Gastrocnemius medialis (tissue), 4 donors: ENCODE data around the gene GRIK3. TPM values are rescaled to one million over a fixed set of nuclear protein-coding genes. Genes with fewer than 3 reads are reported as not detected.

Source experiments
- ATAC-seq, 2 donors: fragments of 150-250 bp; one replicate each; pipeline ENCODE4 v1.9.1; 2016
- DNase-seq, 2 donors: peaks; one replicate each; pipeline ENCODE4 v3.0.0-alpha.2; 2019
- H3K27ac ChIP-seq, 4 donors: fragments of 200-600 bp; sonication (generic); 1 replicate in 1 of 4; 2 replicates in 3 of 4; pipeline ENCODE4 v1.5.1; 2016 to 2018; ENCODE audit warnings: mild to moderate bottlenecking in 2 of 4, moderate library complexity in 1 of 4
- H3K27me3 ChIP-seq, 3 donors: fragments of 200-600 bp; sonication (generic) in 2 of 3; 1 replicate in 1 of 3; 2 replicates in 2 of 3; pipeline versions ENCODE4 v1.5.1 to v1.6.0; 2016 to 2019; ENCODE audit warnings: mild to moderate bottlenecking in 1 of 3, moderate library complexity in 1 of 3
- H3K36me3 ChIP-seq, 2 donors: fragments of 200-600 bp; sonication (generic) in 1 of 2; one replicate each; pipeline ENCODE4 v1.5.1; 2017 to 2018
- H3K4me1 ChIP-seq, 2 donors: fragments of 200-600 bp; sonication (generic) in 1 of 2; one replicate each; pipeline ENCODE4 v1.5.1; 2016 to 2017; ENCODE audit warnings: mild to moderate bottlenecking in 2 of 2
- H3K4me3 ChIP-seq, 4 donors: fragments of 200-600 bp; sonication (generic) in 3 of 4; 1 replicate in 1 of 4; 2 replicates in 3 of 4; pipeline ENCODE4 v1.5.1; 2016 to 2019; ENCODE audit warnings: mild to moderate bottlenecking in 2 of 4
- H3K9me3 ChIP-seq, 3 donors: fragments of 200-600 bp; sonication (generic) in 2 of 3; 1 replicate in 1 of 3; 2 replicates in 2 of 3; pipeline ENCODE4 v1.5.1; 2016 to 2019
- CTCF ChIP-seq, 5 experiments: fragments of 450-650 bp in 3 of 5; fragments of 200-600 bp in 2 of 5; sonication (generic) in 2 of 5; IDR thresholded peaks in 4 of 5; conservative IDR thresholded peaks in 1 of 5; 1 replicate in 4 of 5; 2 replicates in 1 of 5; pipeline ENCODE4 v1.5.1; 2016 to 2019; ENCODE audit warnings: antibody characterized with exemption in 5 of 5, mild to moderate bottlenecking in 3 of 5, moderate library complexity in 3 of 5
- POLR2A ChIP-seq, 2 donors: fragments of 450-650 bp; IDR thresholded peaks; one replicate each; pipeline ENCODE4 v1.6.1; 2017; ENCODE audit warnings: antibody characterized with exemption in 2 of 2, mild to moderate bottlenecking in 2 of 2, moderate library complexity in 2 of 2
- in situ Hi-C, 4 donors: fragments of 200-750 bp; cut with MboI; loops; one replicate each; pipeline versions ENCODE4 v1.15.0 to v1.8.0; 2017; ENCODE audit warnings: low sequenced_read_pairs in 4 of 4
- intact Hi-C: fragments of 100-400 bp; cut with DNase I; formaldehyde crosslinking; loops from one replicate; pipeline ENCODE4 v1.15.1; 2023; ENCODE audit warnings: low total_unique reads
- total RNA-seq, 4 donors: library from RNA; depleted of rRNA; stranded (reverse); fragments of >200 nt; gene quantifications; one replicate each; pipeline versions ENCODE4 v1.1.0 to v1.2.3, GENCODE V29; 2016

The GRIK3 gene
- total RNA-seq, 4 donors from 2014 or later, result 0.13 to 0.22 (median 0.13) TPM; not detected in 1

GRCh38 chr1:36922593-36923426 is 111.5 kb downstream of the GRIK3 start:
- H3K4me1 ChIP-seq, result no peaks in the 10 kb centered on the region
- H3K4me3 ChIP-seq, result no peak overlapping the region
- H3K9me3 ChIP-seq, result no peaks in the 10 kb centered on the region
- H3K27ac ChIP-seq, result no peak overlapping the region
- no peaks in the 10 kb centered on the region for H3K36me3 ChIP-seq
- no peak for TF ChIP-seq CTCF (IDR thresholded peaks at IDR 0.05 in 4 of 5, conservative IDR thresholded peaks at IDR 0.05 in 1 of 5)
- TF ChIP-seq POLR2A (IDR thresholded peaks at IDR 0.05), result no peak
- intact Hi-C loops, result no loop called here
- ATAC-seq (no peak), DNase-seq (no peak)
- peaks cover 0 to 14% (median 4%) of the 10 kb centered on the region in 3 donors for H3K27me3 ChIP-seq
- in situ Hi-C loops, result no loop called here

GRCh38 chr1:36922071-36922470 is 112.2 kb downstream of the GRIK3 start:
- intact Hi-C loops, result no loop called here
- H3K9me3 ChIP-seq, result no peaks in the 10 kb centered on the region
- H3K4me3 ChIP-seq, result no peak overlapping the region
- no peak overlapping the region for H3K27ac ChIP-seq
- ATAC-seq, result no peak
- in situ Hi-C loops, result no loop called here
- peaks cover 0 to 14% (median 4%) of the 10 kb centered on the region in 3 donors for H3K27me3 ChIP-seq
- no peak for TF ChIP-seq POLR2A (IDR thresholded peaks at IDR 0.05)
- no peak for TF ChIP-seq CTCF (IDR thresholded peaks at IDR 0.05 in 4 of 5, conservative IDR thresholded peaks at IDR 0.05 in 1 of 5)
- H3K36me3 ChIP-seq, result no peaks in the 10 kb centered on the region
- no peak for DNase-seq
- no peaks in the 10 kb centered on the region for H3K4me1 ChIP-seq

- H3K4me1 ChIP-seq, result no peaks in the 10 kb centered on the region
- DNase-seq (no peak), ATAC-seq (no peak)
- no peaks in the 10 kb centered on the region for H3K36me3 ChIP-seq
- H3K27me3 ChIP-seq, result peaks cover 0 to 14% (median 4%) of the 10 kb centered on the region in 3 donors
- H3K9me3 ChIP-seq, result no peaks in the 10 kb centered on the region
- H3K27ac ChIP-seq, result no peak overlapping the region
- in situ Hi-C loops (no loop called here), intact Hi-C loops (no loop called here)
- TF ChIP-seq POLR2A (IDR thresholded peaks at IDR 0.05), result no peak
- TF ChIP-seq CTCF (IDR thresholded peaks at IDR 0.05 in 4 of 5, conservative IDR thresholded peaks at IDR 0.05 in 1 of 5), result no peak
- no peak overlapping the region for H3K4me3 ChIP-seq
These were observed 113.4 kb downstream of the GRIK3 start for GRCh38 chr1:36920801-36921405.

GRCh38 chr1:36920371-36920770 is 113.9 kb downstream of the GRIK3 start:
- intact Hi-C loops (no loop called here), in situ Hi-C loops (no loop called here)
- Histone ChIP-seq H3K27me3 (peaks cover 0 to 14% (median 4%) of the 10 kb centered on the region in 3 donors), H3K27ac (no peak overlapping the region), H3K36me3 (no peaks in the 10 kb centered on the region), H3K4me3 (no peak overlapping the region), H3K9me3 (no peaks in the 10 kb centered on the region), H3K4me1 (no peaks in the 10 kb centered on the region)
- TF ChIP-seq CTCF (IDR thresholded peaks at IDR 0.05 in 4 of 5, conservative IDR thresholded peaks at IDR 0.05 in 1 of 5) (no peak), POLR2A (IDR thresholded peaks at IDR 0.05) (no peak)
- DNase-seq (no peak), ATAC-seq (no peak)
